SIG-M5 (cell line): ENCODE data around the gene LPO.

Experiments used
- DNase-seq: peaks from one replicate; lab custom pipeline; 2025; lab: John Stamatoyannopoulos, UW

Gene LPO

GRCh38 chr17:58318065-58318481 lies 79.7 kb downstream of the LPO start:
- DNase-seq = no peak
